K562 (cell line): ENCODE data around the gene EML2. TPM values are rescaled to one million over a fixed set of nuclear protein-coding genes. Genes with fewer than 3 reads are reported as not detected.

Experiments
- ADNP ChIP-seq: fragments of 200-800 bp; sonication (Bioruptor generic); IDR thresholded peaks from 2 replicates; pipeline ENCODE4 v1.6.1; 2016; ENCODE audit warnings: missing genetic modification characterization, missing compliant biosample characterization
- CHD7 ChIP-seq: fragments of 200-600 bp; sonication (generic); IDR thresholded peaks from one replicate; pipeline ENCODE4 v1.6.1; 2012; ENCODE audit warnings: mild to moderate bottlenecking, low read depth, low read length, inconsistent platforms
- ELK3 ChIP-seq: fragments of 450-650 bp; formaldehyde crosslinking; IDR thresholded peaks from 2 replicates; pipeline ENCODE4 v1.4.0; 2020; ENCODE audit warnings: mild to moderate bottlenecking
- HNRNPH1 ChIP-seq: fragments of 200-400 bp; formaldehyde crosslinking; optimal IDR thresholded peaks from 2 replicates; pipeline ENCODE3; 2017; ENCODE audit warnings: low read depth, mild to moderate bottlenecking, low read length, moderate library complexity
- RBM34 ChIP-seq: fragments of 200-400 bp; formaldehyde crosslinking; IDR thresholded peaks from 2 replicates; pipeline ENCODE4 v1.6.1; 2018; ENCODE audit warnings: low read length, borderline replicate concordance; ENCODE audit not compliant: insufficient read depth
- SMAD1 ChIP-seq: fragments of 150-350 bp; IDR thresholded peaks from 2 replicates; pipeline ENCODE4 v1.6.1; 2014; ENCODE audit warnings: low read length, low read depth; ENCODE audit not compliant: partially characterized antibody
- TEAD1 ChIP-seq, 2 experiments: fragments of 450-650 bp in 1 of 2; sonication (generic) in 1 of 2; formaldehyde crosslinking; IDR thresholded peaks; 2 replicates each; pipeline versions ENCODE4 v1.4.0 to v1.8.0; 2020 to 2022; ENCODE audit warnings: mild to moderate bottlenecking in 2 of 2, missing genetic modification reagents in 1 of 2
- ZNF695 ChIP-seq: fragments of 450-650 bp; formaldehyde crosslinking; IDR thresholded peaks from 2 replicates; pipeline ENCODE4 v1.4.0; 2020; ENCODE audit warnings: mild to moderate bottlenecking, moderate library complexity
- ZSCAN29 ChIP-seq: fragments of 450-650 bp; IDR thresholded peaks from 2 replicates; pipeline ENCODE4 v1.6.1; 2017
- ZZZ3 ChIP-seq: fragments of 450-650 bp; IDR thresholded peaks from 2 replicates; pipeline ENCODE4 v1.6.1; 2016; ENCODE audit warnings: antibody characterized with exemption, mild to moderate bottlenecking, moderate library complexity
- polyA plus RNA-seq, 8 experiments: library from polyadenylated mRNA; depleted of rRNA in 4 of 8; stranded (reverse) in 5 of 8; unstranded in 3 of 8; fragments of >200 nt; fragmentation: Nextera tagmentation in 2 of 8; fragmentation: Illumina TruSeq in 1 of 8; extraction: Ambion mirVana in 2 of 8; extraction: Trizol in 1 of 8; gene quantifications; 2 replicates each; pipeline versions ENCODE4 v1.2.1 to v1.2.3, GENCODE V29; 2011 to 2014; ENCODE audit warnings: inconsistent platforms in 1 of 8, missing spikeins in 1 of 8
- total RNA-seq, 7 experiments: library from RNA; depleted of rRNA in 6 of 7; stranded (reverse); fragments of >200 nt in 6 of 7; fragmentation: Illumina TruSeq in 2 of 7; extraction: Trizol in 2 of 7; gene quantifications; 2 replicates each; pipeline versions ENCODE4 v1.2.1 to v1.2.3, GENCODE V29; 2011 to 2021; ENCODE audit warnings: low replicate concordance in 1 of 7
- TF ChIP-seq, protein P1 (sequence below): fragments of 250-450 bp; sonication (Bioruptor Pico); IDR thresholded peaks from 2 replicates; pipeline ENCODE4 v1.8.0; 2021; ENCODE audit warnings: moderate library complexity, mild to moderate bottlenecking, inconsistent platforms

Gene EML2
- total and polyA plus RNA-seq, 9 of the 15 experiments (the other 6 are each of a cell fraction or from before 2014, with no cell fraction given) = 2.6 to 69.6 (median 24.8) TPM

- TF ChIP-seq CHD7 (no peak), ZSCAN29 (no peak), ELK3 (no peak), ZNF695 (CRISPR knock-in tag) (no peak), ADNP (tag) (peak; percentile 90), RBM34 (no peak), ZZZ3 (no peak), SMAD1 (no peak), TEAD1 (CRISPR knock-in tag; IDR thresholded peaks at IDR 0.05) (peak in 1 of 2 experiments; percentile 49; a peak in 1 of 4 replicates), HNRNPH1 (no peak)
- TF ChIP-seq, protein P1, sequence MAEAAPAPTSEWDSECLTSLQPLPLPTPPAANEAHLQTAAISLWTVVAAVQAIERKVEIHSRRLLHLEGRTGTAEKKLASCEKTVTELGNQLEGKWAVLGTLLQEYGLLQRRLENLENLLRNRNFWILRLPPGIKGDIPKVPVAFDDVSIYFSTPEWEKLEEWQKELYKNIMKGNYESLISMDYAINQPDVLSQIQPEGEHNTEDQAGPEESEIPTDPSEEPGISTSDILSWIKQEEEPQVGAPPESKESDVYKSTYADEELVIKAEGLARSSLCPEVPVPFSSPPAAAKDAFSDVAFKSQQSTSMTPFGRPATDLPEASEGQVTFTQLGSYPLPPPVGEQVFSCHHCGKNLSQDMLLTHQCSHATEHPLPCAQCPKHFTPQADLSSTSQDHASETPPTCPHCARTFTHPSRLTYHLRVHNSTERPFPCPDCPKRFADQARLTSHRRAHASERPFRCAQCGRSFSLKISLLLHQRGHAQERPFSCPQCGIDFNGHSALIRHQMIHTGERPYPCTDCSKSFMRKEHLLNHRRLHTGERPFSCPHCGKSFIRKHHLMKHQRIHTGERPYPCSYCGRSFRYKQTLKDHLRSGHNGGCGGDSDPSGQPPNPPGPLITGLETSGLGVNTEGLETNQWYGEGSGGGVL (CRISPR knock-in tag) = no peak
Measured at GRCh38 chr19:45638930-45639729, at the start of gene EML2 (continued).
